Lower leg skin (tissue), 3 donors: ENCODE data around the gene RAB5IF.

Experiments
- CTCF ChIP-seq, 3 donors: fragments of 450-650 bp; IDR thresholded peaks; one replicate each; pipeline ENCODE4 v1.5.1; 2016; ENCODE audit warnings: antibody characterized with exemption in 3 of 3, mild to moderate bottlenecking in 3 of 3, moderate library complexity in 2 of 3
- POLR2A ChIP-seq, 2 donors: fragments of 450-650 bp; IDR thresholded peaks; one replicate each; pipeline ENCODE4 v1.6.1; 2016 to 2017; ENCODE audit warnings: antibody characterized with exemption in 2 of 2, mild to moderate bottlenecking in 1 of 2, moderate library complexity in 1 of 2

GRCh38 chr20:36632487-36633284 is 27.1 kb downstream of the RAB5IF start:
- TF ChIP-seq CTCF (IDR thresholded peaks at IDR 0.05): no peak
- no peak for TF ChIP-seq POLR2A (IDR thresholded peaks at IDR 0.05)
